Tibial nerve (tissue), 4 donors: Measurements from ENCODE around the gene PCDHGA8.

Source experiments
- CTCF ChIP-seq, 5 experiments: fragments of 200-600 bp in 3 of 5; fragments of 450-650 bp in 2 of 5; sonication (generic) in 3 of 5; IDR thresholded peaks; one replicate each; pipeline ENCODE4 v1.5.1; 2016 to 2019; ENCODE audit warnings: antibody characterized with exemption in 5 of 5, mild to moderate bottlenecking in 3 of 5, moderate library complexity in 2 of 5
- EP300 ChIP-seq, 2 donors: sonication (generic); formaldehyde crosslinking; IDR thresholded peaks; one replicate each; pipeline ENCODE4 v1.6.1; 2017; ENCODE audit warnings: antibody characterized with exemption in 2 of 2, mild to moderate bottlenecking in 1 of 2
- POLR2A ChIP-seq, 2 donors: fragments of 450-650 bp; IDR thresholded peaks; one replicate each; pipeline ENCODE4 v1.6.1; 2017; ENCODE audit warnings: antibody characterized with exemption in 2 of 2, mild to moderate bottlenecking in 2 of 2, moderate library complexity in 2 of 2

DNA sequence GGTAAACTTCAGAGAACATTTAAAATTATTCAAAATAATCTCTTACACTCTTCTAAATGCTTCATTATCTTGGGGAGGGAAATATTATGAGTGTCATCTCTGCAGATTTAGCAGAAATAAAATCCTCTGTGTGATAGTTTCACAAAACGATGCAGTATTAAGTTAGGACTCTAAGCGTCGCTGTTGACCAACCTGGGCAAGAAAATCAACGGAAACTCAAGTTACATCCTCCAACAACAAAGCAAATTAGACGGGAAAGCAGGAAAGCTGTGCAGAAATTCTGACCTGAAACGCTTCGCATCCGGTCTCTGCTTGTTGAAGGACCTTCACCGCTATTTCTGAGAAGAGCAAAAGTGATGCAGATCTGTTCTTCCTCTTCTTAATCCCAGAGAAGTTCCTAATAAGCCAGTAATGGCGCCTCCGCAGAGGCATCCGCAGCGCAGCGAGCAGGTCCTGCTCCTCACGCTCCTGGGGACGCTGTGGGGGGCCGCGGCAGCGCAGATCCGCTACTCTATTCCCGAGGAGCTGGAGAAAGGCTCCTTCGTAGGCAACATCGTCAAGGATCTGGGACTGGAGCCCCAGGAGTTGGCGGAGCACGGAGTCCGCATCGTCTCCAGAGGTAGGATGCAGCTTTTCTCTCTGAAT lies 18.6 kb upstream of the PCDHGA8 start, which contains the start of gene PCDHGA6:
- TF ChIP-seq POLR2A (IDR thresholded peaks at IDR 0.05) (no peak), CTCF (IDR thresholded peaks at IDR 0.05) (peak in 1 of 5 experiments; percentile 22), EP300 (IDR thresholded peaks at IDR 0.05) (no peak)
